GM12878 (cell line): ENCODE results near the gene LINC00632. TPM values are rescaled to one million over a fixed set of nuclear protein-coding genes. Genes with fewer than 3 reads are reported as not detected.

Experiments
- ATAC-seq: fragments of 200-7000 bp; cut with Tn5 transposase; 3 replicates; pipeline ENCODE4 v1.9.1; 2020; ENCODE audit warnings: mild to moderate bottlenecking, moderate library complexity
- BruUV-seq: library from RNA; stranded (reverse); fragments of 400-500 nt; replicated peaks from 2 replicates; lab custom pipeline; 2021; lab: Mats Ljungman, UMichigan
- CTCF ChIA-PET: fragments of 300-600 bp; sonication (Branson Sonifier 250); formaldehyde crosslinking; extraction: SDS; loops from one replicate; lab custom pipeline; 2021; ENCODE audit warnings: inconsistent platforms; lab: Yijun Ruan, JAX
- POLR2A ChIA-PET: fragments of 350-600 bp; formaldehyde crosslinking; extraction: SDS; loops from one replicate; lab custom pipeline; 2021; ENCODE audit warnings: inconsistent platforms; lab: Charles Lee
- RAD21 ChIA-PET: fragments of 300-600 bp; sonication (Branson Sonifier 250); formaldehyde crosslinking; loops from one replicate; lab custom pipeline; 2023; ENCODE audit warnings: antibody characterized with exemption; ENCODE audit not compliant: unreplicated experiment; lab: Charles Lee
- SMC1A ChIA-PET: fragments of 300-600 bp; sonication (Branson Sonifier 250); formaldehyde crosslinking; loops from one replicate; lab custom pipeline; 2023; ENCODE audit not compliant: unreplicated experiment, uncharacterized antibody; lab: Charles Lee
- DNase-seq: peaks from one replicate; pipeline ENCODE4 v3.0.0-alpha.2; 2011; ENCODE audit warnings: low read depth, low spot score
- FAIRE-seq: peaks from 3 replicates; lab custom pipeline; 2011; peaks lifted over from hg19 to GRCh38; lab: Jason Lieb, UNC
- H2AFZ ChIP-seq: 2 replicates; pipeline ENCODE4 v1.6.0; 2011; ENCODE audit warnings: low read depth, low read length, control low read depth; ENCODE audit not compliant: control insufficient read depth
- H3K27ac ChIP-seq: 2 replicates; pipeline ENCODE4 v1.5.1; 2011; ENCODE audit warnings: control low read depth; ENCODE audit not compliant: control insufficient read depth, insufficient read depth
- H3K27me3 ChIP-seq, 2 experiments: replicated peaks in 1 of 2; 2 replicates each; pipeline versions ENCODE4 v1.6.0 to v1.6.1; 2011; ENCODE audit warnings: low read length in 1 of 2; ENCODE audit not compliant: control insufficient read depth in 2 of 2, insufficient read depth in 2 of 2
- H3K36me3 ChIP-seq, 2 experiments: 2 replicates each; pipeline ENCODE4 v1.5.1; 2011; ENCODE audit warnings: low read length in 1 of 2; ENCODE audit not compliant: control insufficient read depth in 2 of 2, insufficient read depth in 2 of 2
- H3K4me1 ChIP-seq: 2 replicates; pipeline ENCODE4 v1.6.1; 2011; ENCODE audit warnings: mild to moderate bottlenecking, low read length, moderate library complexity, mixed read lengths; ENCODE audit not compliant: control insufficient read depth, insufficient read depth
- H3K4me2 ChIP-seq: 2 replicates; pipeline ENCODE4 v1.6.0; 2011; ENCODE audit warnings: control low read depth; ENCODE audit not compliant: control insufficient read depth, insufficient read depth
- H3K4me3 ChIP-seq: fragments of 200-600 bp; sonication (generic); 2 replicates; pipeline ENCODE4 v1.5.1; 2016
- H3K79me2 ChIP-seq: 2 replicates; pipeline ENCODE4 v1.6.0; 2011; ENCODE audit warnings: low read length; ENCODE audit not compliant: control insufficient read depth, insufficient read depth
- H3K9ac ChIP-seq: 2 replicates; pipeline ENCODE4 v1.8.0; 2011; ENCODE audit warnings: low read length, control low read depth, mixed read lengths; ENCODE audit not compliant: control insufficient read depth, insufficient read depth
- H3K9me3 ChIP-seq: replicated peaks from 3 replicates; pipeline ENCODE4 v1.5.1; 2011; ENCODE audit warnings: mild to moderate bottlenecking, low read length; ENCODE audit not compliant: control insufficient read depth, insufficient read depth
- H4K20me1 ChIP-seq: 2 replicates; pipeline ENCODE4 v1.6.0; 2011; ENCODE audit not compliant: control insufficient read depth, insufficient read depth
- E2F4 ChIP-seq: IDR thresholded peaks from 2 replicates; pipeline ENCODE4 v1.6.1; 2012; ENCODE audit warnings: low read depth, low read length, improper control_type of control experiment
- HDAC2 ChIP-seq: fragments of 200-600 bp; sonication (generic); IDR thresholded peaks from 2 replicates; pipeline ENCODE4 v1.6.1; 2017
- JUND ChIP-seq: IDR thresholded peaks from 2 replicates; pipeline ENCODE4 v1.6.1; 2012; ENCODE audit warnings: low read depth, mild to moderate bottlenecking, low read length, improper control_type of control experiment, moderate library complexity
- NR2C1 ChIP-seq: fragments of 450-650 bp; IDR thresholded peaks from 2 replicates; pipeline ENCODE4 v1.6.1; 2017; ENCODE audit warnings: antibody characterized with exemption, mild to moderate bottlenecking, moderate library complexity
- SRF ChIP-seq, 2 experiments: IDR thresholded peaks; 2 replicates each; pipeline ENCODE4 v1.6.1; 2011; ENCODE audit warnings: low read depth in 2 of 2, low read length in 2 of 2, mild to moderate bottlenecking in 1 of 2, moderate library complexity in 1 of 2
- TAF1 ChIP-seq: IDR thresholded peaks from 2 replicates; pipeline ENCODE4 v1.6.1; 2011; ENCODE audit warnings: mild to moderate bottlenecking, low read depth, low read length, borderline replicate concordance
- TCF7 ChIP-seq: IDR thresholded peaks from 2 replicates; pipeline ENCODE4 v1.6.1; 2014; ENCODE audit warnings: antibody characterized with exemption, borderline replicate concordance
- ZZZ3 ChIP-seq: IDR thresholded peaks from 2 replicates; pipeline ENCODE4 v1.6.1; 2011; ENCODE audit warnings: low read depth; ENCODE audit not compliant: control insufficient read depth, insufficient read length
- WGBS: methylation state at CpG from one replicate; pipeline ENCODE4 v1.1.6; 2016; ENCODE audit warnings: low lambda C conversion rate; ENCODE audit not compliant: insufficient replicate concordance, insufficient coverage; ENCODE audit errors: missing lambda C conversion rate; 5-methylcytosine and 5-hydroxymethylcytosine counted together
- in situ Hi-C: fragments of 300-500 bp; cut with MboI; formaldehyde crosslinking; loops from 9 replicates; pipeline ENCODE4 v1.14.3; 2018; ENCODE audit warnings: mixed read lengths
- intact Hi-C: fragments of 100-400 bp; cut with micrococcal nuclease; formaldehyde crosslinking; loops from one replicate; pipeline ENCODE4 v1.14.2; 2022; ENCODE audit not compliant: unreplicated experiment
- polyA plus RNA-seq, 11 experiments: library from polyadenylated mRNA; depleted of rRNA in 4 of 11; unstranded in 6 of 11; stranded (reverse) in 5 of 11; fragments of >200 nt; fragmentation: Nextera tagmentation in 4 of 11; fragmentation: Illumina TruSeq in 1 of 11; extraction: Ambion mirVana in 4 of 11; extraction: Trizol in 1 of 11; gene quantifications; 1 replicate in 1 of 11; 2 replicates in 10 of 11; pipeline versions ENCODE4 v1.2.1 to v1.2.3, GENCODE V29; 2011 to 2016; ENCODE audit warnings: inconsistent platforms in 2 of 11, missing spikeins in 2 of 11, low read depth in 1 of 11
- total RNA-seq, 4 experiments: library from RNA; depleted of rRNA in 3 of 4; stranded (reverse); fragments of >200 nt in 3 of 4; fragmentation: Illumina TruSeq in 1 of 4; extraction: Trizol in 1 of 4; gene quantifications; 2 replicates each; pipeline versions ENCODE4 v1.2.1 to v1.2.3, GENCODE V29; 2013 to 2021
- TF ChIP-seq, protein P1 (sequence below): fragments of 450-650 bp; IDR thresholded peaks from 2 replicates; pipeline ENCODE4 v1.6.1; 2017; ENCODE audit warnings: borderline replicate concordance

Gene LINC00632
- total and polyA plus RNA-seq, 10 of the 15 experiments (the other 5 are each of a cell fraction or from before 2014, with no cell fraction given), result 0.26 to 0.50 TPM; not detected in 8

GRCh38 chrX:140799216-140799615 lies 89.7 kb downstream of the LINC00632 start:
- Histone ChIP-seq H3K9ac (no peak overlapping the region), H3K79me2 (no peaks in the 10 kb centered on the region), H3K4me2 (no peak overlapping the region), H2AFZ (no peak overlapping the region), H3K36me3 (no peaks in the 10 kb centered on the region), H3K4me3 (no peak overlapping the region), H3K9me3 (no peaks in the 10 kb centered on the region), H3K27ac (no peak overlapping the region), H4K20me1 (no peaks in the 10 kb centered on the region), H3K27me3 (no peaks in the 10 kb centered on the region), H3K4me1 (no peaks in the 10 kb centered on the region)
- in situ Hi-C loops (no loop called here), intact Hi-C loops (no loop called here)
- POLR2A ChIA-PET, result no interaction called here
- 16% methylated on average over 2 of the region's 2 CpGs for WGBS
- FAIRE-seq (no peak), ATAC-seq (no peak), DNase-seq (no peak)
- RAD21 ChIA-PET, result no interaction called here
- BruUV-seq, result no TSS peak
- SMC1A ChIA-PET, result no interaction called here
- CTCF ChIA-PET, result no interaction called here
- TF ChIP-seq JUND, result no peak
- no peak for TF ChIP-seq NR2C1
- no peak for TF ChIP-seq SRF (IDR thresholded peaks at IDR 0.05; ENCODE audit: low read depth in 2 of 2, low read length in 2 of 2)
- no peak for TF ChIP-seq TAF1
- no peak for TF ChIP-seq E2F4
- TF ChIP-seq ZZZ3, result no peak
- TF ChIP-seq, protein P1, sequence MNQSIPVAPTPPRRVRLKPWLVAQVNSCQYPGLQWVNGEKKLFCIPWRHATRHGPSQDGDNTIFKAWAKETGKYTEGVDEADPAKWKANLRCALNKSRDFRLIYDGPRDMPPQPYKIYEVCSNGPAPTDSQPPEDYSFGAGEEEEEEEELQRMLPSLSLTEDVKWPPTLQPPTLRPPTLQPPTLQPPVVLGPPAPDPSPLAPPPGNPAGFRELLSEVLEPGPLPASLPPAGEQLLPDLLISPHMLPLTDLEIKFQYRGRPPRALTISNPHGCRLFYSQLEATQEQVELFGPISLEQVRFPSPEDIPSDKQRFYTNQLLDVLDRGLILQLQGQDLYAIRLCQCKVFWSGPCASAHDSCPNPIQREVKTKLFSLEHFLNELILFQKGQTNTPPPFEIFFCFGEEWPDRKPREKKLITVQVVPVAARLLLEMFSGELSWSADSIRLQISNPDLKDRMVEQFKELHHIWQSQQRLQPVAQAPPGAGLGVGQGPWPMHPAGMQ, result no peak
- TF ChIP-seq TCF7, result no peak
- TF ChIP-seq HDAC2, result no peak
